Rectal smooth muscle tissue (tissue), 1 donor: ENCODE measurements around the gene NAALADL2.
"Not testable (repeated sequence)": the region's sequence is repeated elsewhere in the genome, so short reads cannot be mapped to it uniquely, and the experiment has no call there.

ENCODE experiments used
- H3K27ac ChIP-seq: one replicate; pipeline ENCODE4 v1.7.0; 2013; ENCODE audit warnings: low read depth, low read length, inconsistent platforms
- H3K27me3 ChIP-seq: one replicate; pipeline ENCODE4 v1.7.0; 2013; ENCODE audit warnings: low read length; ENCODE audit not compliant: control insufficient read depth, insufficient read depth
- H3K36me3 ChIP-seq: one replicate; pipeline ENCODE4 v1.7.0; 2013; ENCODE audit warnings: low read length; ENCODE audit not compliant: control insufficient read depth, insufficient read depth
- H3K4me1 ChIP-seq: one replicate; pipeline ENCODE4 v1.7.0; 2013; ENCODE audit warnings: low read length; ENCODE audit not compliant: control insufficient read depth, insufficient read depth
- H3K4me3 ChIP-seq: one replicate; pipeline ENCODE4 v1.7.0; 2013; ENCODE audit warnings: low read length
- H3K9ac ChIP-seq: one replicate; pipeline ENCODE4 v1.7.0; 2013; ENCODE audit warnings: low read length

Gene NAALADL2

GRCh38 chr3:175423848-175424247, 564.7 kb downstream of the NAALADL2 start:
- H3K4me3 ChIP-seq, H3K9ac ChIP-seq, H3K27ac ChIP-seq, H3K27me3 ChIP-seq, H3K36me3 ChIP-seq, H3K4me1 ChIP-seq: not testable (repeated sequence)

GRCh38 chr3:175426805-175427204, 567.7 kb downstream of the NAALADL2 start:
- H3K9ac ChIP-seq: no peak overlapping the region
- no peaks in the 10 kb centered on the region for H3K4me1 ChIP-seq
- no peaks in the 10 kb centered on the region for H3K27me3 ChIP-seq
- H3K4me3 ChIP-seq: no peak overlapping the region
- no peaks in the 10 kb centered on the region for H3K36me3 ChIP-seq
- no peak overlapping the region for H3K27ac ChIP-seq

- H3K36me3 ChIP-seq: no peaks in the 10 kb centered on the region
- H3K9ac ChIP-seq: no peak overlapping the region
- no peaks in the 10 kb centered on the region for H3K27me3 ChIP-seq
- no peaks in the 10 kb centered on the region for H3K4me1 ChIP-seq
- H3K4me3 ChIP-seq: no peak overlapping the region
- no peak overlapping the region for H3K27ac ChIP-seq
Observed at GRCh38 chr3:175428466-175428865, 569.3 kb downstream of the NAALADL2 start.

- no peak overlapping the region for H3K27ac ChIP-seq
- H3K4me3 ChIP-seq: no peak overlapping the region
- H3K4me1 ChIP-seq: no peaks in the 10 kb centered on the region
- no peaks in the 10 kb centered on the region for H3K36me3 ChIP-seq
- no peaks in the 10 kb centered on the region for H3K27me3 ChIP-seq
- H3K9ac ChIP-seq: no peak overlapping the region
Observed at GRCh38 chr3:175430983-175431773, 572.0 kb downstream of the NAALADL2 start.

- Histone ChIP-seq H3K9ac (no peak overlapping the region), H3K36me3 (no peaks in the 10 kb centered on the region), H3K27me3 (no peaks in the 10 kb centered on the region), H3K27ac (no peak overlapping the region), H3K4me1 (no peaks in the 10 kb centered on the region), H3K4me3 (no peak overlapping the region)
Observed at GRCh38 chr3:175432376-175433025, 573.4 kb downstream of the NAALADL2 start.

- no peak overlapping the region for H3K9ac ChIP-seq
- no peaks in the 10 kb centered on the region for H3K36me3 ChIP-seq
- H3K4me3 ChIP-seq: no peak overlapping the region
- H3K4me1 ChIP-seq: no peaks in the 10 kb centered on the region
- H3K27ac ChIP-seq: no peak overlapping the region
- H3K27me3 ChIP-seq: no peaks in the 10 kb centered on the region
Observed at GRCh38 chr3:175433026-175433674, 574.0 kb downstream of the NAALADL2 start.

- no peaks in the 10 kb centered on the region for H3K36me3 ChIP-seq
- H3K9ac ChIP-seq: no peak overlapping the region
- H3K27me3 ChIP-seq: no peaks in the 10 kb centered on the region
- no peak overlapping the region for H3K27ac ChIP-seq
- no peaks in the 10 kb centered on the region for H3K4me1 ChIP-seq
- H3K4me3 ChIP-seq: no peak overlapping the region
Observed at GRCh38 chr3:175434561-175434960, 575.4 kb downstream of the NAALADL2 start.

GRCh38 chr3:175443682-175444081, 584.5 kb downstream of the NAALADL2 start:
- no peaks in the 10 kb centered on the region for H3K27me3 ChIP-seq
- H3K4me1 ChIP-seq: no peaks in the 10 kb centered on the region
- H3K4me3 ChIP-seq: no peak overlapping the region
- H3K9ac ChIP-seq: no peak overlapping the region
- no peaks in the 10 kb centered on the region for H3K36me3 ChIP-seq
- no peak overlapping the region for H3K27ac ChIP-seq

- H3K4me3 ChIP-seq: no peak overlapping the region
- H3K27ac ChIP-seq: no peak overlapping the region
- no peaks in the 10 kb centered on the region for H3K4me1 ChIP-seq
- H3K27me3 ChIP-seq: no peaks in the 10 kb centered on the region
- H3K36me3 ChIP-seq: no peaks in the 10 kb centered on the region
- no peak overlapping the region for H3K9ac ChIP-seq
Observed at GRCh38 chr3:175445741-175446140, 586.6 kb downstream of the NAALADL2 start.

GRCh38 chr3:175447521-175447920, 588.4 kb downstream of the NAALADL2 start:
- Histone ChIP-seq H3K27me3 (no peaks in the 10 kb centered on the region), H3K27ac (no peak overlapping the region), H3K36me3 (no peaks in the 10 kb centered on the region), H3K9ac (no peak overlapping the region), H3K4me3 (no peak overlapping the region), H3K4me1 (no peaks in the 10 kb centered on the region)

- no peaks in the 10 kb centered on the region for H3K4me1 ChIP-seq
Observed at GRCh38 chr3:175453361-175453760, 594.2 kb downstream of the NAALADL2 start.

GRCh38 chr3:175456466-175456865, 597.3 kb downstream of the NAALADL2 start:
- H3K4me3 ChIP-seq: no peak overlapping the region

More at GRCh38 chr3:175453361-175453760, 594.2 kb downstream of the NAALADL2 start:
- no peaks in the 10 kb centered on the region for H3K36me3 ChIP-seq
- no peaks in the 10 kb centered on the region for H3K27me3 ChIP-seq
- H3K27ac ChIP-seq: no peak overlapping the region
- H3K9ac ChIP-seq: no peak overlapping the region
- no peak overlapping the region for H3K4me3 ChIP-seq

More at GRCh38 chr3:175456466-175456865, 597.3 kb downstream of the NAALADL2 start:
- Histone ChIP-seq H3K4me1 (no peaks in the 10 kb centered on the region), H3K27me3 (no peaks in the 10 kb centered on the region), H3K9ac (no peak overlapping the region), H3K27ac (no peak overlapping the region), H3K36me3 (no peaks in the 10 kb centered on the region)
